Measurements from ENCODE around the gene CLTA.
"Not testable (repeated sequence)": the region's sequence is repeated elsewhere in the genome, so short reads cannot be mapped to it uniquely, and the experiment has no call there.

CLTA gene

DNA sequence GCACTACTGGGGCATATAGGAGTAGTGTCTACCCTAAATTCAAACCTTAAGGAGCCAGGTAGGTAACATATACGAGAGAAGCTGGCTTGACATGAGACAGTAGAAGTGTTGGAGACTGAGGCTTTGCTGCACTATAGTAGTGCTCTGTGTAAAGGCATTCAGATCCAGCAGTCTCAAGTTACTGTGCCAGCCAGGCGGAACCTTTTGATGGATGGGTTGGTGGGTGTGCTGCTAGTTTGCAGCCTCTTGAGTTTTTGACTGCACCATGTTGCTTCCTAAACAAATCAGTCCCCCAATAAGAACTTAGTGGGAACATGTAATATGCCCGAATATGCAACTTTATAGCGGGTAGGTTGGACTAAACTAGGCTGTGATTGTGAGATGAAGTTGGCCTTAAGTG is 1.5 kb downstream of the CLTA start:
- DNase-seq, result no peak

DNA sequence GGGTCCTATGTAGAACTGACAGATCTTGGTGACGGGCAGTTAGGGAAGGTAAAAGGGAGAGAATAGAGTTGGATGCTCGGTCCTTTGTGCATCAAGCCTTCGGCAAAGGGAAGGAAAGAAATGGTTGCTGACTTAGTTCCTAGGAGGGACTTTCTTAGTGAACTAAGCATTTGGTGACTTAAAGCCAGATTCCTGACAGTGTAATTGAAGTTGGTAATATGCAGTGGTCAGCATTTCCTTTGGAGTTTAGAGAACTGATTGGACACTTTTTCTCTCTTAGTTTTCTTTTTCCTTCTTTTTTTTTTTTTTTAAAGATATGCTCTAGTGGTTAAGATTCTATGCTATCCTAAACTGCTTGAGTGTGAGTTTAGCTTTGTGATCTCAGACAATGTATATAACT is 2.3 kb downstream of the CLTA start:
- no peak for DNase-seq

- DNase-seq, result no peak
Observed at GRCh38 chr9:36194326-36195000, 3.7 kb downstream of the CLTA start.

GRCh38 chr9:36204906-36205547 is 14.3 kb downstream of the CLTA start:
- no peak for DNase-seq

DNA sequence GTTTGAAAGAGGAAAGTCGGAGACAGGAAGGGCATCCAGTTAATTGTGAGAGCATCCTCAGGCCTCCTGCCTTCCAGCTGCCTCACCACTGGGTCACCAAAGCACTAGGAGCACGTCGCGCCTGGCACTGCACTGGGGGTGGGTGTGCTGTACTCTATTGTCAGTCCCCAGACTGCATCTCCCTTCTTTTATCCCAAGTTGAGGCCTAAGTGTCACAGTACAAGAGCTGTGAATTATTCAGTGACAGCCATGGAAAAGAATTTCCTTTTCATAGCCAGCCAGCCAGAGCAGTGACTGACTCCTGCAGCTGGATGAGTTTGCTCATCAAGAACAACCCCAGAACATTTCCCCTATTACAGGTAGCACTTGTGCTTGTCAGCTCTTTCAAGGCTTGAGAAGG is 16.3 kb downstream of the CLTA start:
- DNase-seq, result no peak

- DNase-seq, result no peak
Observed at GRCh38 chr9:36207546-36208012, 16.9 kb downstream of the CLTA start.

GRCh38 chr9:36208521-36209253 is 18.0 kb downstream of the CLTA start:
- DNase-seq, result no peak

DNA sequence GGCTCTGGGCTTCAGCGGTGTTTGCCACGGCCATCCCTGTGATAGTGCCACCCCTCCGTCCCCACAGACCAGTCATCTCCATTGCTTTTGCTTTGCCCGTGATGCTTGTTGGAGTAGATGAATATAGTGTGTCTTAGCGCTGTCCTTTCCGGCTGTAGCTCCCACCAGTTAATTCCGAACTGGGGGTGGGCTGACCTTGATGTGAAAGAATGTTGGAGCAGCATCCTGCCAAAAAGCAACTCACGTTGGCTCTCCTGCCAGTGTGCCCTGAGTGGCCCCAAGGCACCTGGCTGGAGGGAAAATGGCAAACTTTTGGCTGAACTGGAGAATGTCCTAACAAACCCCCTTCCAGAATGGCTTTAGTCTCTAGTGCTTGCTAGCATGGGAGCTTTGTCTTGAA is 20.0 kb downstream of the CLTA start:
- no peak for DNase-seq

- DNase-seq, result no peak
Observed at GRCh38 chr9:36211510-36211909, 20.8 kb downstream of the CLTA start.

DNA sequence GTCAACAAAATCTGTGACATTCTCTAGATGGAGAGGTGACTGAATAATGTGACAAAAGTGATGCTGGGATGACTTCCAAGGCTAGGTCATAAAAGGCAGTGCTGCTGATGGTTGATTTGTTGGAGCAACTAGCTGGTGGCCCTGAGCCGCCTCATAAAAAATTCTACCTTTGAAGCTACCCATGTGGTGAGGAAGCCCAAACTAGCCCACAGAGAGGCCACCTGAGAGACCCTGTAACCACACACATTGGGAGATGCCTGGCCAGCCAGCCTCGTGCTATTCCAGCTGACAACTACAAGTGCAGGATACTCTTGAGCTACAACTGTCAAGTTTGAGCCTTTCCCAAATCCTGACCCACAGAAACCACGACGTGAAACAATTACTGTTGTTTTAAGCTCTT is 22.7 kb downstream of the CLTA start:
- no peak for DNase-seq

DNA sequence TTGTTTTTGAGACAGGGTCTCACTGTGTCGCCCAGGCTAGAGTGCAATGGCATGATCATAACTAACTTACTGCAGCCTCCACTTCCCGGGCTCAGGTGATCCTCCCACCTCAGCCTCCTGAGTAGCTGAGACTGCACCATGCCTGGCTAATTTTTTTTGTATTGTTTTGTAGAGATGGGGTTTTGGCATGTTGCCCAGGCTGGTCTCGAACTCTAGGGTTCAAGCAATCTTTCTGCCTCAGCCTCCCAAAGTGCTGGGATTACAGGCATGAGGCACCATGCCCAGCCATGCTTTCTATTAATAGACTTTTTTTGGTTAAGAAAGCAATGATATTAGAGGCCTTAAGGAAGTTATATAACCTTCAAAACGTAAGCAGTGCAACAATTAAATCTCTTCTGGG is 23.3 kb downstream of the CLTA start:
- DNase-seq, result no peak

GRCh38 chr9:36214571-36214970 is 23.9 kb downstream of the CLTA start:
- DNase-seq, result no peak

GRCh38 chr9:36217256-36217968 is 26.7 kb downstream of the CLTA start:
- no peak for DNase-seq

GRCh38 chr9:36218011-36218410 is 27.3 kb downstream of the CLTA start:
- no peak for DNase-seq

GRCh38 chr9:36218411-36218901 is 27.7 kb downstream of the CLTA start:
- DNase-seq, result no peak

GRCh38 chr9:36221667-36222066 is 30.9 kb downstream of the CLTA start:
- no peak for DNase-seq

DNA sequence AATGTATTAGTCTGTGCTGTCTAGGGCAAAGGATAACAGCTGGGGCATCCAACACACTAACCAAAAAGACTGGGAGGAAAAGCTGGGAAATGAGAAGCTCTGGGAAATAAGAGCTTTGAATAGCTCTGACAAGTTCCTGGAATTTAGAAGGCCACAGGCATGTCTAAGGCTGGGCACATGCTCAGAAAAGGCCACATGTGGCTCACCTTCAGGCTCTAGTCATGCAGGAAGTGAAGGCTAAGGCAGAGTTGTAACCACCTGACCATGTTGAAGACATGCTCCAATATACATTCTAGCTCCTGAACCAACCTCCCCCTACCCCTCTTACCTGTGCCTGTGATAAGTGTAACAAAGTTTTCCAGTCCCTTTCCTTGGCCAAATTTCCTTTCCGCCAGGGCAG is 31.7 kb downstream of the CLTA start:
- no peak for DNase-seq

GRCh38 chr9:36237230-36237629 is 46.5 kb downstream of the CLTA start:
- DNase-seq, result no peak

GRCh38 chr9:36239205-36239604 is 48.5 kb downstream of the CLTA start:
- not testable (repeated sequence) for DNase-seq

DNA sequence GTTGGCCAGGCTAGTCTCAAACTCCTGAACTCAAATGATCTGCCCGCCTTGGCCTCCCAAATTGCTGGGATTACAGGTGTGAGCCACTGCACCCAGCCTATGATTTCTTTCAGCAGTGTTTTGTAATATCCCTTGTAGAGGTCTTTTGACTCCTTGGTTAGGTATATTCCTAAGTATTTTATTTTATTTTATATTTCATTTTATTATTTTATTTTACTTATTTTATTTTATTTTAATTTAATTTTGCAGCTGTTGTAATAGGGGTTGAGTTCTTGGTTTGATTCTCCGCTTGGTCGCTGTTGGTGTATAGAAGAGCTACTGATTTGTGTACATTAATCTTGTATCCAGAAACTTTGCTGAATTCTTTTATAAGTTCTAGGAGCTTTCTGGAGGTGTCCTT is 49.0 kb downstream of the CLTA start:
- DNase-seq, result not testable (repeated sequence)

- no peak for DNase-seq
Observed at GRCh38 chr9:36245906-36246305, 55.2 kb downstream of the CLTA start.

GRCh38 chr9:36247356-36247755 is 56.6 kb downstream of the CLTA start:
- DNase-seq, result no peak

DNA sequence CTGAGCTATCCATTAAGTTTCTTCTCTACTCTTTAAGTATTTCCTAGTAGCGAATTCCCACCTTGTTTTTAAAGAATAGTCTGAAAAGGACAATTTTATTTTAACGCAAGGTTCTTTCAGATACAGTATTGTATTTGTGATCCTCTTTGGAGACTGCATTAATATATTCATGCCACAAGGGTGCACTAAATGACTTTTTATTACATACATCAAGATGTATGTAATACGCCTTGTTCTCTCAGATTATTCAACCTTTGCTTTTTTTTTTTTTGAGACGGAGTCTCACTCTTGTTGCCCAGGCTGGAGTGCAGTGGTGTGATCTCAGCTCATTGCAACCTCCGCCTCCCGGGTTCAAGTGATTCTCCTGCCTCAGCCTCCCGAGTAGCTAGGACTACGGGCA is 57.3 kb downstream of the CLTA start:
- not testable (repeated sequence) for DNase-seq

Measured in NK-92 treated with Interleukin-12 subunit alpha and Interleukin-12 subunit beta, amount 100 ng/mL, for 24 hours (cell line).